Loucy (cell line): Measurements from ENCODE around the gene RAB6A.

ENCODE experiments used
- H2AFZ ChIP-seq: fragments of 200-600 bp; sonication (generic); 2 replicates; pipeline ENCODE4 v1.6.0; 2016; ENCODE audit warnings: antibody characterized with exemption, mild to moderate bottlenecking, low read length, moderate library complexity
- H3F3A ChIP-seq: fragments of 200-600 bp; 2 replicates; pipeline ENCODE4 v1.6.0; 2016; ENCODE audit warnings: antibody characterized with exemption, low read depth, mild to moderate bottlenecking
- H3K27me3 ChIP-seq: fragments of 200-600 bp; sonication (generic); 2 replicates; pipeline ENCODE4 v1.6.1; 2014; ENCODE audit warnings: low read length, mild to moderate bottlenecking; ENCODE audit not compliant: insufficient read depth, poor library complexity, severe bottlenecking
- H3K36me3 ChIP-seq: fragments of 200-600 bp; sonication (generic); 2 replicates; pipeline ENCODE4 v1.6.1; 2016; ENCODE audit warnings: low read length; ENCODE audit not compliant: insufficient read depth
- H3K4me1 ChIP-seq: fragments of 200-600 bp; sonication (generic); 2 replicates; pipeline ENCODE4 v1.5.1; 2014; ENCODE audit warnings: low read length, mild to moderate bottlenecking; ENCODE audit not compliant: insufficient read depth, poor library complexity, severe bottlenecking
- H3K4me2 ChIP-seq: fragments of 200-600 bp; sonication (generic); 2 replicates; pipeline ENCODE4 v1.6.0; 2014; ENCODE audit warnings: antibody characterized with exemption, low read length, low read depth, mild to moderate bottlenecking; ENCODE audit not compliant: poor library complexity, severe bottlenecking
- H3K4me3 ChIP-seq: fragments of 200-600 bp; sonication (generic); 2 replicates; pipeline ENCODE4 v1.5.1; 2014; ENCODE audit warnings: low read length, mild to moderate bottlenecking, mixed read lengths; ENCODE audit not compliant: poor library complexity, severe bottlenecking
- H3K79me2 ChIP-seq: fragments of 200-600 bp; sonication (generic); 2 replicates; pipeline ENCODE4 v1.6.1; 2014; ENCODE audit warnings: low read length; ENCODE audit not compliant: insufficient read depth
- H3K9ac ChIP-seq: fragments of 200-600 bp; sonication (generic); 2 replicates; pipeline ENCODE4 v1.6.0; 2014; ENCODE audit warnings: mild to moderate bottlenecking, low read depth, low read length, moderate library complexity; ENCODE audit not compliant: poor library complexity, severe bottlenecking
- H3K9me2 ChIP-seq: fragments of 200-600 bp; sonication (generic); replicated peaks from 2 replicates; pipeline ENCODE4 v1.6.1; 2016; ENCODE audit warnings: low read depth, low read length, mixed read lengths
- H3K9me3 ChIP-seq: fragments of 200-600 bp; sonication (generic); 2 replicates; pipeline ENCODE4 v1.6.1; 2014; ENCODE audit warnings: mild to moderate bottlenecking, antibody characterized with exemption, low read length, low read depth; ENCODE audit not compliant: insufficient read depth
- H4K20me1 ChIP-seq: fragments of 200-600 bp; sonication (generic); 2 replicates; pipeline ENCODE4 v1.6.0; 2014; ENCODE audit warnings: antibody characterized with exemption, low read length, mild to moderate bottlenecking; ENCODE audit not compliant: insufficient read depth, poor library complexity, severe bottlenecking
- EZH2phosphoT487 ChIP-seq: fragments of 200-600 bp; IDR thresholded peaks from 2 replicates; pipeline ENCODE4 v1.6.1; 2018; ENCODE audit warnings: antibody characterized with exemption, mild to moderate bottlenecking, moderate library complexity, borderline replicate concordance
- TF ChIP-seq, protein P1 (sequence below): fragments of 200-600 bp; sonication (generic); conservative IDR thresholded peaks from 2 replicates; pipeline ENCODE4 v1.5.1; 2014; ENCODE audit warnings: mild to moderate bottlenecking, antibody characterized with exemption, low read length

Gene RAB6A

DNA sequence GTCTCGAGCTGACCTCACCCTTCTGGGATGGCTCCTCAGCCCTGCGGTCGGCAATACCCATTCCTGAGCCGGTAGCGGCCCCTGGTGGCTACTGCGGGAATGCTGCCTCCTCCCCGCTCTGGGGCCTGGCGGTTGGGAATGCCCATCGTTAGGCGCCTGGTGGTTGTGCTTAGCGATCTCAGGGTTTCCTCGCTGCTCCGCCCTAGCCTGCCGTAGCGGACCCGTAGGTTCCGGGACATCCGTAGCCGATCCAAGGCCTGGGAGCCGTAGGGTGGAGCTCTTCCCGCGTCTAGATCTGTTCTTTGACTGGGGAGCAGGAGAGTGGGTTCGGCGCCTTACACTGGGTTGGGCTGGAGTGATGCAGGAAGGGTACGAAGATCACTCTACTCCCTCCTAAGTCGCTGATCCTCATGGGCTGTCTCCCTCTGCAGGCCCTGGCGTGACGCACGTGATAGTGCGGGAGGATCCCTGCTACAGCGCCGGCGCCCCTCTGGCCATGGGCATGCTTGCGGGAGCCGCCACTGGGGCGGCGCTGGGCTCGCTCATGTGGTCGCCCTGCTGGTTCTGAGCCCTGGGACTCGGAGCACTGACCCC lies 99.7 kb downstream of the RAB6A start:
- Histone ChIP-seq H4K20me1 (no peaks in the 10 kb centered on the region), H3K9me2 (no peaks in the 10 kb centered on the region), H3F3A (no peaks in the 10 kb centered on the region), H3K9me3 (no peaks in the 10 kb centered on the region), H3K27me3 (no peaks in the 10 kb centered on the region), H3K9ac (no peak overlapping the region), H3K4me2 (no peak overlapping the region), H3K4me1 (peaks cover 22% of the 10 kb centered on the region), H3K36me3 (no peaks in the 10 kb centered on the region), H3K79me2 (no peaks in the 10 kb centered on the region), H3K4me3 (no peak overlapping the region), H2AFZ (no peak overlapping the region)
- TF ChIP-seq, protein P1, sequence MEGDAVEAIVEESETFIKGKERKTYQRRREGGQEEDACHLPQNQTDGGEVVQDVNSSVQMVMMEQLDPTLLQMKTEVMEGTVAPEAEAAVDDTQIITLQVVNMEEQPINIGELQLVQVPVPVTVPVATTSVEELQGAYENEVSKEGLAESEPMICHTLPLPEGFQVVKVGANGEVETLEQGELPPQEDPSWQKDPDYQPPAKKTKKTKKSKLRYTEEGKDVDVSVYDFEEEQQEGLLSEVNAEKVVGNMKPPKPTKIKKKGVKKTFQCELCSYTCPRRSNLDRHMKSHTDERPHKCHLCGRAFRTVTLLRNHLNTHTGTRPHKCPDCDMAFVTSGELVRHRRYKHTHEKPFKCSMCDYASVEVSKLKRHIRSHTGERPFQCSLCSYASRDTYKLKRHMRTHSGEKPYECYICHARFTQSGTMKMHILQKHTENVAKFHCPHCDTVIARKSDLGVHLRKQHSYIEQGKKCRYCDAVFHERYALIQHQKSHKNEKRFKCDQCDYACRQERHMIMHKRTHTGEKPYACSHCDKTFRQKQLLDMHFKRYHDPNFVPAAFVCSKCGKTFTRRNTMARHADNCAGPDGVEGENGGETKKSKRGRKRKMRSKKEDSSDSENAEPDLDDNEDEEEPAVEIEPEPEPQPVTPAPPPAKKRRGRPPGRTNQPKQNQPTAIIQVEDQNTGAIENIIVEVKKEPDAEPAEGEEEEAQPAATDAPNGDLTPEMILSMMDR: peak; percentile 74
- TF ChIP-seq EZH2phosphoT487: no peak

DNA sequence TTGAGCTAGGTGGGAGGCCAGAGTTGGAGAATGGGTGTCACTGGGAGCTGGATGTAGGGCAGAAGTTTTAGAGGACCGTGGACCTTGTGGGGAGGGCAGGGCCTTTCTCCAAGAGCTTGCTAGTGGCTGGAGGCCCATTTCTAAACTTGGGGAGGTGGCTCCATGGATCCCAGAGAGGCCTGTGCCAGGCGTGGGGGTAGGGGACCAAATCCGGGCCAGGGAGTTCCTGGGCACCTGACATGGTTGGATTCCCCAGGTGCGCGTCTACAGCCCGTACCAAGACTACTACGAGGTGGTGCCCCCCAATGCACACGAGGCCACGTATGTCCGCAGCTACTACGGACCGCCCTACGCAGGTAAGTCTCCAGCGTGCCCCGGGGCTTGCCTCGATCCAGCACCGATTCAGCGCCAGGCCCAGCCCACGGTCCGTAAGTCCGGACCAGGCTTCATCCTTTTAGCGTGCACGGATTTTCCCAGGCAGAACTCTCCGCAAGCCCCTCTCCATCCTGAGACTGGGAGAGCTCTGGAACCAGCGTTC lies 100.3 kb downstream of the RAB6A start:
- H3K79me2 ChIP-seq: no peaks in the 10 kb centered on the region
- no peak overlapping the region for H3K4me3 ChIP-seq
- H2AFZ ChIP-seq: no peak overlapping the region
- no peaks in the 10 kb centered on the region for H3F3A ChIP-seq
- no peaks in the 10 kb centered on the region for H3K9me2 ChIP-seq
- TF ChIP-seq EZH2phosphoT487: no peak
- TF ChIP-seq, protein P1: no peak
- no peak overlapping the region for H3K9ac ChIP-seq
- H3K36me3 ChIP-seq: no peaks in the 10 kb centered on the region
- H4K20me1 ChIP-seq: no peaks in the 10 kb centered on the region
- no peaks in the 10 kb centered on the region for H3K27me3 ChIP-seq
- no peak overlapping the region for H3K4me2 ChIP-seq
- no peaks in the 10 kb centered on the region for H3K9me3 ChIP-seq
- peaks cover 22% of the 10 kb centered on the region for H3K4me1 ChIP-seq

DNA sequence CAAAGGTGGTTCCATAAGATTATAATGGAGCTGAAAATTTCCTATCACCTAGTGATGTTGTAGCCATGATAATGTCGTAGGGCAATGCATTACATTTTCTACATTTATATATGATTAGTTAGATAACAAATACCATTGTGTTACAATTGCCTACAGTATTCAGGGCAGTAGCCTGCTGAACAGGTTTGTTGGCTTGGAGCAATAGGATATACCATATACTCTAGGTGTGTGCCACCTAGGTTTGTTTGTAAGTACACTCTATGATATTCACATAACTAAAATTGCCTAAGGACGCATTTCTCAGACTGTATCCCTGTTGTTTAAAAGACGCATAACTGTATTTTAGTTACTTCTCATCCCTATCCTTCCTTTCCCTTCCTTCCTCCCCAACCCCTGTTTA lies 100.9 kb downstream of the RAB6A start:
- Histone ChIP-seq H3K4me1 (peaks cover 22% of the 10 kb centered on the region), H3F3A (no peaks in the 10 kb centered on the region), H3K79me2 (no peaks in the 10 kb centered on the region), H3K4me2 (no peak overlapping the region), H3K27me3 (no peaks in the 10 kb centered on the region), H3K36me3 (no peaks in the 10 kb centered on the region), H4K20me1 (no peaks in the 10 kb centered on the region), H3K9me3 (no peaks in the 10 kb centered on the region), H2AFZ (no peak overlapping the region), H3K9me2 (no peaks in the 10 kb centered on the region), H3K4me3 (no peak overlapping the region), H3K9ac (no peak overlapping the region)
- TF ChIP-seq, protein P1: no peak
- TF ChIP-seq EZH2phosphoT487: no peak
